NCI-H446 treated with DMSO at 0.1 percent for 48 hours (cell line): Measurements from ENCODE around the gene KIF18A.
"Not testable (repeated sequence)": the region's sequence is repeated elsewhere in the genome, so short reads cannot be mapped to it uniquely, and the experiment has no call there.

Source experiments
- DNase-seq: peaks from one replicate; lab custom pipeline; 2025; lab: John Stamatoyannopoulos, UW

KIF18A gene

GRCh38 chr11:28106353-28107043, 1.5 kb downstream of the KIF18A start:
- DNase-seq = no peak

DNA sequence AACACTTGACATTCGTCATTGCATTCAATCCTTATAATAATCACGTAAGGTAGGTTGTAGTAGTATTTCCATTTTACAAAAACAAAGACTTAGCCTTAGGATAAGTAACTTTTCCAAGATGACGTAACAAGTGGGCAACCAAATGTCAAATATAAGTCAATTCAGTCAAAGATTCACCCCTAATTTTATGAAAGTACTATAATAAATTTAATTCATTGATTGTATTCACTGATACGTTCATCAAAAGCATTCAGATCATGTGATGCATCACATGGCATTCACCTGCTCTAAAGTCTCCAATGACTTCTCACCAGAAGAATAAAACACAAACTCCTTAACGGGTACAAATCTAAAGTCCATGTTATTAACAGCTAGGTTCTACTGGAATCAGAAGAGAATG, 2.1 kb downstream of the KIF18A start:
- DNase-seq = no peak

- DNase-seq = no peak
These were observed 3.0 kb downstream of the KIF18A start for GRCh38 chr11:28104984-28105383.

GRCh38 chr11:28104425-28104824, 3.5 kb downstream of the KIF18A start:
- no peak for DNase-seq

GRCh38 chr11:28102300-28102699, 5.7 kb downstream of the KIF18A start:
- DNase-seq = not testable (repeated sequence)

DNA sequence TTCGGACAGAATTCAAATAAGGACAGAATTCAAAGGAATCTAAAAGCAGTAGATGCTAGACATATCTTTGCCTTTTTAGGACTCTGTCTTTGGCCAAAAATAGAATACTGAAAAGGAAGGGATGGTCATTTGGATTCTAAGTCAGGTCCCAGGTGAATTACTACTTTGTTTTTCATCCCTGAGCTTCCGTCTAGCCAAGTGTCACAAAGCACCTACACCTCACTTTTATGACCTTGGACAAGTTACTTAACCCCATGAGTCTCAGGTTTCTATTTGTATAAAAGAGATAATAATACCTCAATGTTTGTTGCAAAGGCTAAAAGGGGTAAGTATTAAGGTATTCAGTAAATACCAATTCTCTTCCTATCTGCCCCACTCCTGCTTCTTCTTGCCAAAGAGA, 7.3 kb downstream of the KIF18A start:
- no peak for DNase-seq

DNA sequence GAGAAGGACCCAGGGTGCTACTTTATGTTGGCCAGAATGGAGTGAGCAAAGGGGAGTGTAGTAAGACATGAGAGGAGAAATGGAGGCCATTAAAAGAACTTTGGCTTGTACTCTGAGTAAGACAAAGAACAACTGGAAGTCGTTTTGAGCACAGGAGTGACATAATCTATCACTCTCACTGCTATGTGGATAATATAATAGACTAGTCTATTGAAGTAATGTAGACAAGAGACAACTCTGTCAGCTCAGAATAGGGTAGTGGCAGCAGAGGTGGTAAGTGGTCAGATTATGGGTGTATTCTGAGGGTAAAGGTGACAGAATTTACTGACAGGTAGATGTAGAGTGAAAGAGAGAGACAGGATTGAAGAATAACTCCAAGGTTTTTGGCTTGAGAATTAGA, 8.2 kb downstream of the KIF18A start:
- no peak for DNase-seq

GRCh38 chr11:28098257-28098656, 9.7 kb downstream of the KIF18A start:
- DNase-seq = no peak

GRCh38 chr11:28092786-28093185, 15.2 kb downstream of the KIF18A start:
- DNase-seq = no peak

DNA sequence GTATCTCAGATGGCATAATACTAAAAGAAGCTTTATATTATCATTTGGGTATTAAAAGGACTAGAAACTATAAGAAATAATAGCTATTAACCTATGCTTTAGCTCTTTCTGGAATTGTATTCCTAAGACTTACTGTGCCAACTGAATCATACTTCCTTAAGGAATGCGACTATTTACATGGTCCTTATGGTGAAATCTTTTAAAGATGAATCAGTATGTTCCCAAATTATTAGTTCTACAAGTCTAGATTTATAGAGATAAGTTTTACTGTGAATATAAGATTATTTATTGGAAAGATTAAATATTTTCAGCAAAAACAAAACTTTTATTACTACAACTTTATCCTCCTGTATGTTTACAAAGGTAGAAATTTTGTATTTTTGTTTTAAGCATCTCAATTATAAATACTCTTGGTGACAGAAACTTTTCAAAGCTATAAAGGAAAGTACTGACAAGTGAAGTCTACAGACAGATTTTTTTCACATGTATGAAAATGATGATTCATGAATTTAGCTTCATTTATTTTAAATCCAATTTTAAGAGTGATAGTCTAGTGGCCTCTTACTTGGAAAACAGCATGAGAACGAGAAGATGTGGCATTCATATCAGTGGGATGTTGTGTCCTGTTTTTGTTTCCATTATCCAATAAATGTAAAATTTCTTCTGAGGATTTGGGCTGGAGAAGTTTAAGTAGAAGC, 17.8 kb downstream of the KIF18A start:
- no peak for DNase-seq

DNA sequence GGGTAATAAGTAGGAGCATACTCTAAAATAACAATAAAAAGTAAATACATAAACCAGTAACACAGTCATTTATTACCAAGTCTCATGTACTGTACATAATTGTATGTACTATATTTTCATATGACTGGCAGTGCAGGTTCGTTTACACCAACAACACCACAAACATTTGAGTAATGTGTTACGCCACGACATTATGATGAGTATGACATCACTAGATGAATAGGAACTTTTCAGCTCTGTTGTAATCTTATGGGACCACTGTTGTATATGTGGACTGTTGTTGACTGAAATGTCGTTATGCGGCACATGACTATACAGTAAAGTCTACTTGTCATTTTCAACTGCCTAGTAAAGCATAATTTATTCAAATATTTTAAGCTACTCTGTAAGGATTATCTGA, 18.6 kb downstream of the KIF18A start:
- no peak for DNase-seq

DNA sequence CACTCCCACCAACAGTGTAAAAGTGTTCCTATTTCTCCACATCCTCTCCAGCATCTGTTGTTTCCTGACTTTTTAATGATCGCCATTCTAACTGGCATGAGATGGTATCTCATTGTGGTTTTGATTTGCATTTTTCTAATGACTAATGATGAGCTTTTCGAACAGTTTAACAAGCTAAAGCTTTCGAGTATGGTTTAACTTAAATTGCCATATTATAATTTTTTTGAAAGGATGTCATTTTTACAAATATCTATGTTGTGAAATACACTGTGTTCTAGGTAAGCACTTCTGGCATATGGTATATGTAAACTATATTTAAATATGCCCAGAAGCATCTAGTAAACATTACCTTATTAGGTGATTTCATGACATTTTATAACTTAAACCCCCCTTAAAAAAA, 20.3 kb downstream of the KIF18A start:
- DNase-seq = not testable (repeated sequence)

GRCh38 chr11:28087192-28087591, 20.8 kb downstream of the KIF18A start:
- DNase-seq = not testable (repeated sequence)

- no peak for DNase-seq
These were observed 21.4 kb downstream of the KIF18A start for GRCh38 chr11:28086569-28086968.

DNA sequence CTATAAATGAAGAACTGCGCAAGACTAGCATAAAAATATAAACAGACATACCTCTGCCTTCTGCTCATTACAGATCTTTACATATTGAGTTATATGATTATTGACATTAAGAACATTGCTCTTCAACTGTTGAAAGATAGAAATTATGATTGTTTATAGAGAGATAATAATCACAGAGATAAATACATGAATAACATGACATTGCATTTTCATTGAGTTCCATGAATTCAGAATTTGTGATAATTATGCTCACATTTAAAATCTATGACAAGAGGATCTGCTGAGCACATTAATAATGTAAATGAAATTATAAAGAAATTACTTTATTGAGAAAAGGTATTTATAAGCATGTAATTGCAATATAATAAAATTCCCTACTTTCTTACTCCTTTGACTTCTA, 24.8 kb downstream of the KIF18A start:
- DNase-seq = no peak

DNA sequence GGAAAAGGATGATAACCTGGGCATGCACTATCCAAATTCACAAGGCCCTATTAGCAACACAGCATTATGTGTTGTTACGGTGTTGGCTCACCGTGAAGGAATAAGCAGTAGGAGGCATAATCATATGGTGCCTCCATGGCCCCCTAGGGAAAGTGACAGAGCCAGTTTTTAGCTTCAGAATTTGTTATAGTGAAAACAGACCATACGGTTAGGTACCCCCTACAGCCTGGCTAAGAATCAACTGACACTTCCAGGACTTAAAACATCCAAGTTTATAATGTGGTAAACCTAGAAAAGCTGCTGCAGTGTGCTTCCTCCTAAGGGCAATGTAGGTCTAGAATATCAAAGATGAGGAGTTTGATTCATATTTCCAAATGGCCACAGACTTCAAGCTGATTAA, 30.4 kb downstream of the KIF18A start:
- peak; percentile 76 for DNase-seq

DNA sequence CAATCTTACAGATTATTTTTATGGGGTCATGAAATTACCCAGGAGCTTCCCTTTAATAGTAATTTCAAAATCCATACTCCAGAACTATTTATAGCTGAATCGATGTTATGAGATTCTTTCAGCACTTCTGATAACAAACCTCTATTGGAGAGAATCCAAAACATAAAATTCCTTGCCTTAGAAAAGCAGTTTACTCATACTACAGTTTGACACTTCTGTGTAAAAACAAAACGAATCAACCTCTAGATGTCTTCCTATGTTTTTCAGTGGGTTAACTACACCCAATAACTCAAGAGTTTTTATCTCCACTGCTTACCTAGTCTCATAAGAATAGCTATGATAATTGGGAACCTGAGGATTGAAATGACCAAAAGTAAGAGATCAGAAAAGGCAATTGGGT, 35.6 kb downstream of the KIF18A start:
- no peak for DNase-seq

DNA sequence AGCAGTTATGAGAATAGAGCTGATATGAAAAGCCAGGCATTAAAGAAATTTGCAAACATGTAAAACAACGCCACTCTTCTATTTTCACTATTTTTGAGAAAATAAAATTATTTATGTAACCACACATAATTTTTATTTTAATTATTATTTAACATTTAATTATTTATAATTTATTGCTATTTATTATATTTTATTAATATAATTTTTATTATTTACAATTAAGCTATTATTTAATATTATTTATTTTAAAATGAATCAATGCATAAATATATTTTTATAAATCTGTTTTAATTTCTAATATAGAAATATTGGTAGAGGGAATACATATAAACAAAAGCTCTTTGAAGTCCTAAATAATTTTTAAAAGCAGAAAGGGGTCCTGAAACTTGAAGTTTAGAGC, 36.7 kb downstream of the KIF18A start:
- DNase-seq = no peak

- no peak for DNase-seq
These were observed 49.6 kb downstream of the KIF18A start for GRCh38 chr11:28058333-28058732.

GRCh38 chr11:28054821-28055220, 53.1 kb downstream of the KIF18A start:
- DNase-seq = no peak

DNA sequence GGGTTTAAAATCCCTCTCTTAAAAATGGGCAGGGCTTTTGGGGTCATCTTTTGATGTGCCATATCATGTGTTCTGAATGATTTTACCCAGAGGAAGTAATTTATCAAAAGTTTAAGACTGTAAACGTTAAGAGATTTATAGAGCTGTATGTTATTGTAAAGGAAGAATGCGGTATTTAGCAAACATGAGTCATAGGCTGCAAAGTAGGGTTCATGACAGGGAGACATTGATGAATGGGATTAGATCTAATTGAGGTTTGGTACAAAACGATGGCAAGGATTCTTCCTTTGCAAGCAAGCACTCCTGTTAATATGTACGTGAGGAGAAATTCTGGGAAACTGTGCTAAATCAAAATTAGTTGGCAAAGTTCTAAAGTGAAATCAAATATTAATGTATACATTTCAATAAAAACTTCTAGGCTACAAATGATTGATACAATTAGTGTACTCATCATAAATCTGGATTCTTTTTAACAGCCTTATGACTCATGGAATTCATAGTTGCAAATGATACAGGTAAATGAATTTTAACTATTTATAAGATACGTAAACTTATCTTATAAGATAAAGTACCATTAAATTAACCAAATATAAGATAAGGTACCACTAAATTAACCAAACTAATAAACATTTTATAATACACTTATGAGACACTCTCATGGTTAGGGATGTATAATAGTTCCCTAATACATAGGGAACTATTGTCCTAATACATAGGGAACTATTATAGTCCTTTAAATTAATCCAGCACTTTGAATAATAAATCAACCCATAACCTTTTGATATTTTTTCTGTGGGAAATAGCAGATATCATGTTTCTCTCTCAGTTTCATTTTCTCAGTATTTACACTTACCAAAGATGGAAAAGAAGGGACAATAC, 58.4 kb downstream of the KIF18A start:
- DNase-seq = peak; percentile 12

- no peak for DNase-seq
These were observed 59.1 kb downstream of the KIF18A start for GRCh38 chr11:28048812-28049211.
